ENCODE measurements around the gene NBPF3.

GRCh38 chr1:21489146-21489545 lies 49.2 kb downstream of the NBPF3 start:
- TF ChIP-seq POLR2A (IDR thresholded peaks at IDR 0.05): no peak
- no peak for TF ChIP-seq CTCF (IDR thresholded peaks at IDR 0.05)

All from uterus (tissue), 2 donors.